ENCODE results near the gene TENM3.
A peak's percentile ranks its signal among the peaks of the same experiment; 100 is the strongest.

TENM3 gene

DNA sequence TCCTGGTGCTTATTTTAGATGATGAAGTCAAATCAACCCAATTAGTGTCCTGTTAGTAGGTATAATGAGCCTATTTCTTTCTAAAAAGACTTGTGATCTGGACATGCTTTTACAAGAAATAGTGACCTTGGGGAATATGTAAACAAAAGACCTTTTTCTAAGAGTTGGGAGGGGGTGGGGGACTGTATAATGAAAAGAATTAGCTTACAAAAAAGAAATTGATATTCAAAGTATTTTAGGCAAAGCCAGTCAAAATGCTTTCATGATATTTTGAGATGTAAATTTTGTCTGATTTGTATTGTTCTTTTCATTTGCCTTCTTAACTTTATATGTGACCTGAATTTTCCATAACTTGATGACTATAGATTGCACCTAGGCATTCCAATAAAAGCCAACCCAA, 559.4 kb downstream of the TENM3 start:
- H3K36me3 Mint-ChIP-seq (ENCODE audit: low read depth), result peaks cover 44% of the 10 kb centered on the region
- H3K27me3 Mint-ChIP-seq (ENCODE audit: low read depth, poor library complexity), result peaks cover 5% of the 10 kb centered on the region
- TF ChIP-seq, protein P1, sequence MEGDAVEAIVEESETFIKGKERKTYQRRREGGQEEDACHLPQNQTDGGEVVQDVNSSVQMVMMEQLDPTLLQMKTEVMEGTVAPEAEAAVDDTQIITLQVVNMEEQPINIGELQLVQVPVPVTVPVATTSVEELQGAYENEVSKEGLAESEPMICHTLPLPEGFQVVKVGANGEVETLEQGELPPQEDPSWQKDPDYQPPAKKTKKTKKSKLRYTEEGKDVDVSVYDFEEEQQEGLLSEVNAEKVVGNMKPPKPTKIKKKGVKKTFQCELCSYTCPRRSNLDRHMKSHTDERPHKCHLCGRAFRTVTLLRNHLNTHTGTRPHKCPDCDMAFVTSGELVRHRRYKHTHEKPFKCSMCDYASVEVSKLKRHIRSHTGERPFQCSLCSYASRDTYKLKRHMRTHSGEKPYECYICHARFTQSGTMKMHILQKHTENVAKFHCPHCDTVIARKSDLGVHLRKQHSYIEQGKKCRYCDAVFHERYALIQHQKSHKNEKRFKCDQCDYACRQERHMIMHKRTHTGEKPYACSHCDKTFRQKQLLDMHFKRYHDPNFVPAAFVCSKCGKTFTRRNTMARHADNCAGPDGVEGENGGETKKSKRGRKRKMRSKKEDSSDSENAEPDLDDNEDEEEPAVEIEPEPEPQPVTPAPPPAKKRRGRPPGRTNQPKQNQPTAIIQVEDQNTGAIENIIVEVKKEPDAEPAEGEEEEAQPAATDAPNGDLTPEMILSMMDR (IDR thresholded peaks at IDR 0.05), result no peak
- no peak overlapping the region for H3K27ac Mint-ChIP-seq
- H3K4me1 Mint-ChIP-seq, result peaks cover 48% of the 10 kb centered on the region
- no peak for DNase-seq
- peaks cover 14% of the 10 kb centered on the region for H3K9me3 Mint-ChIP-seq
- no peak overlapping the region for H3K4me3 Mint-ChIP-seq

GRCh38 chr4:182803235-182803634, 560.0 kb downstream of the TENM3 start:
- DNase-seq, result no peak
- peaks cover 14% of the 10 kb centered on the region for H3K9me3 Mint-ChIP-seq
- no peak overlapping the region for H3K4me3 Mint-ChIP-seq
- TF ChIP-seq, protein P1 (IDR thresholded peaks at IDR 0.05), result no peak
- H3K27me3 Mint-ChIP-seq (ENCODE audit: low read depth, poor library complexity), result peaks cover 5% of the 10 kb centered on the region
- H3K27ac Mint-ChIP-seq, result no peak overlapping the region
- H3K36me3 Mint-ChIP-seq (ENCODE audit: low read depth), result peaks cover 37% of the 10 kb centered on the region
- H3K4me1 Mint-ChIP-seq, result peaks cover 49% of the 10 kb centered on the region

- no peak for DNase-seq
- TF ChIP-seq, protein P1 (IDR thresholded peaks at IDR 0.05), result no peak
- Mint-ChIP-seq H3K27ac (no peak overlapping the region), H3K4me1 (peaks cover 55% of the 10 kb centered on the region), H3K9me3 (peaks cover 9% of the 10 kb centered on the region), H3K27me3 (ENCODE audit: low read depth, poor library complexity) (peaks cover 5% of the 10 kb centered on the region), H3K36me3 (ENCODE audit: low read depth) (peaks cover 29% of the 10 kb centered on the region), H3K4me3 (no peak overlapping the region)
Observed at GRCh38 chr4:182804131-182804530, 560.9 kb downstream of the TENM3 start.

DNA sequence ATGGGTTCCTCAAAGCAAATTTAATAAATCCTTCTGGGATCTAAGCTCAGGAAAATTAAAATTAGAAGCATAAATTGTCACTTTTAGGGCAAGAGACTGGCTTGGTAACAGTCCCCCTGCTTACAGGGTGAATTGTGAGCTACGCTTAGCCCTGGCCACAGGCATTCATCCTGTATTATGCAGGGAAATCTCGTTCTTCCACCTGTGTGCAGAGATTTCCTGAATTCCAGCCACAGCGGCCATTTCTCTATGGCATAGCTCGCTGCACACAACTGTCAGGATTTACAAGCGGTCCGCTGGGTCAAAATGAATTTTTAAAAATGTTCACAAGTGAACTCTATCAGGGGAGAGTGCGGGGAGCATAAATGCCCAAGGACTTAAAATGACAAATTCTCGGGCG, 562.1 kb downstream of the TENM3 start:
- no peak for DNase-seq
- TF ChIP-seq, protein P1 (IDR thresholded peaks at IDR 0.05), result no peak
- no peak overlapping the region for H3K4me3 Mint-ChIP-seq
- H3K4me1 Mint-ChIP-seq, result peaks cover 55% of the 10 kb centered on the region
- peaks cover 19% of the 10 kb centered on the region for H3K36me3 Mint-ChIP-seq (ENCODE audit: low read depth)
- H3K9me3 Mint-ChIP-seq, result peaks cover 5% of the 10 kb centered on the region
- H3K27me3 Mint-ChIP-seq (ENCODE audit: low read depth, poor library complexity), result peaks cover 5% of the 10 kb centered on the region
- H3K27ac Mint-ChIP-seq, result no peak overlapping the region

DNA sequence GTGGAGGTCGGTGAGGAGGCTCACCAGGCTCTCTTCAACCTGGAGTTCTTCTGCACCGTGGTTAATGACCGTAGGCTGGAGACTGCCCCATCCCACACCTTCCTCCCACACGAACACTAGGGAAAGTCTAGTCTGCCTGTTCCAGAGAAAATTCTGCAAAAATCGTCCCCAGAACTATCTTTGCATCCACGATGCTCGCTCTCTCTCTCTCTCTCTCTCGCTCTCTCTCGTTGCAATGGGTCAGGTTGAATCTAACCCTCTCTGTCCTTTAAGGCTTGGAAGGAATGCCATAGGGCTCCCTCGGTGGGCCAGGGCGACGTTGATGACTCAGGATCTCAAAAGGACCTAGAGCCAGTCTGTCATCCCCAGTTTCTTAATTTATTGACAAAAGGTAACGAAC, 562.5 kb downstream of the TENM3 start:
- TF ChIP-seq, protein P1 (IDR thresholded peaks at IDR 0.05), result no peak
- no peak for DNase-seq
- peaks cover under 1% of the 10 kb centered on the region for H3K9me3 Mint-ChIP-seq
- peaks cover 55% of the 10 kb centered on the region for H3K4me1 Mint-ChIP-seq
- H3K36me3 Mint-ChIP-seq (ENCODE audit: low read depth), result peaks cover 14% of the 10 kb centered on the region
- H3K4me3 Mint-ChIP-seq, result peak overlapping the region; percentile 90
- H3K27me3 Mint-ChIP-seq (ENCODE audit: low read depth, poor library complexity), result peaks cover under 1% of the 10 kb centered on the region
- H3K27ac Mint-ChIP-seq, result no peak overlapping the region
